WTC11 (cell line): ENCODE results near the gene RPS6KA4. TPM values are rescaled to one million over a fixed set of nuclear protein-coding genes. Genes with fewer than 3 reads are reported as not detected.

Experiments
- ATAC-seq: fragments of 200-7000 bp; cut with Tn5 transposase; 2 replicates; pipeline ENCODE4 v1.10.0; 2021; ENCODE audit warnings: mild to moderate bottlenecking, moderate library complexity
- CTCF ChIA-PET: fragments of 300-600 bp; sonication (Branson Sonifier 250); formaldehyde crosslinking; loops from one replicate; lab custom pipeline; 2021; ENCODE audit warnings: antibody characterized with exemption; lab: Charles Lee
- POLR2A ChIA-PET: fragments of 350-600 bp; sonication (Branson Sonifier 250); formaldehyde crosslinking; loops from one replicate; lab custom pipeline; 2021; ENCODE audit warnings: antibody characterized with exemption; lab: Charles Lee
- DNase-seq: peaks from one replicate; pipeline ENCODE4 v3.0.0; 2021; ENCODE audit warnings: low spot score
- H3K27ac Mint-ChIP-seq: 2 replicates; pipeline ENCODE4 v1.8.0; 2021; ENCODE audit warnings: mixed read lengths
- H3K27me3 Mint-ChIP-seq: 2 replicates; pipeline ENCODE4 v1.8.0; 2021; ENCODE audit warnings: low read depth, mild to moderate bottlenecking, moderate library complexity, mixed read lengths
- H3K36me3 Mint-ChIP-seq: 2 replicates; pipeline ENCODE4 v1.8.0; 2021; ENCODE audit warnings: mixed read lengths
- H3K4me1 Mint-ChIP-seq: 2 replicates; pipeline ENCODE4 v1.8.0; 2022; ENCODE audit warnings: mixed read lengths
- H3K4me3 Mint-ChIP-seq: 2 replicates; pipeline ENCODE4 v1.8.0; 2021; ENCODE audit warnings: mild to moderate bottlenecking, moderate library complexity, mixed read lengths
- H3K9me3 Mint-ChIP-seq: 2 replicates; pipeline ENCODE4 v1.8.0; 2021; ENCODE audit warnings: mixed read lengths
- ELF4 ChIP-seq: sonication (generic); formaldehyde crosslinking; IDR thresholded peaks from 2 replicates; pipeline ENCODE4 v1.8.1; 2022; ENCODE audit warnings: low read depth, mild to moderate bottlenecking, moderate library complexity, missing genetic modification reagents
- GTF2I ChIP-seq: fragments of 250-450 bp; sonication (Bioruptor Pico); conservative IDR thresholded peaks from 2 replicates; pipeline ENCODE4 v1.4.0; 2021; ENCODE audit warnings: mild to moderate bottlenecking
- JAZF1 ChIP-seq: fragments of 250-450 bp; sonication (Bioruptor Pico); IDR thresholded peaks from 2 replicates; pipeline ENCODE4 v1.9.0; 2021; ENCODE audit warnings: moderate library complexity, mild to moderate bottlenecking, inconsistent platforms
- MLX ChIP-seq: sonication (generic); formaldehyde crosslinking; IDR thresholded peaks from 2 replicates; pipeline ENCODE4 v1.8.1; 2023; ENCODE audit warnings: mild to moderate bottlenecking, missing genetic modification reagents, moderate library complexity
- NFE2L1 ChIP-seq: sonication (generic); formaldehyde crosslinking; IDR thresholded peaks from 2 replicates; pipeline ENCODE4 v1.8.1; 2023; ENCODE audit warnings: missing genetic modification reagents
- OVOL2 ChIP-seq: fragments of 250-450 bp; sonication (Bioruptor Pico); IDR thresholded peaks from 2 replicates; pipeline ENCODE4 v1.9.0; 2021; ENCODE audit warnings: mild to moderate bottlenecking, borderline replicate concordance
- PRRX2 ChIP-seq: fragments of 250-450 bp; sonication (Bioruptor Pico); IDR thresholded peaks from 2 replicates; pipeline ENCODE4 v1.8.0; 2021; ENCODE audit warnings: mild to moderate bottlenecking
- RELA ChIP-seq: sonication (generic); formaldehyde crosslinking; IDR thresholded peaks from 2 replicates; pipeline ENCODE4 v1.8.1; 2022; ENCODE audit warnings: missing genetic modification reagents, mild to moderate bottlenecking, borderline replicate concordance
- RORB ChIP-seq: fragments of 250-450 bp; sonication (Bioruptor Pico); IDR thresholded peaks from 2 replicates; pipeline ENCODE4 v1.9.0; 2021; ENCODE audit warnings: mild to moderate bottlenecking
- SMAD3 ChIP-seq: sonication (generic); formaldehyde crosslinking; IDR thresholded peaks from 2 replicates; pipeline ENCODE4 v1.8.0; 2022; ENCODE audit warnings: missing genetic modification reagents, mild to moderate bottlenecking, borderline replicate concordance
- SOX15 ChIP-seq: fragments of 250-450 bp; sonication (Bioruptor Pico); IDR thresholded peaks from 2 replicates; pipeline ENCODE4 v1.9.0; 2021; ENCODE audit warnings: mild to moderate bottlenecking
- ZNF219 ChIP-seq: sonication (generic); formaldehyde crosslinking; IDR thresholded peaks from 2 replicates; pipeline ENCODE4 v1.8.0; 2023; ENCODE audit warnings: missing genetic modification reagents, mild to moderate bottlenecking, borderline replicate concordance
- ZNF396 ChIP-seq: fragments of 250-450 bp; sonication (Bioruptor Pico); IDR thresholded peaks from 2 replicates; pipeline ENCODE4 v1.8.0; 2021; ENCODE audit warnings: mild to moderate bottlenecking, moderate library complexity, borderline replicate concordance
- ZNF416 ChIP-seq: fragments of 250-450 bp; sonication (Bioruptor Pico); IDR thresholded peaks from 2 replicates; pipeline ENCODE4 v1.9.0; 2021; ENCODE audit warnings: mild to moderate bottlenecking, inconsistent platforms
- ZNF425 ChIP-seq: fragments of 250-450 bp; sonication (Bioruptor Pico); conservative IDR thresholded peaks from 2 replicates; pipeline ENCODE4 v1.9.0; 2021; ENCODE audit warnings: mild to moderate bottlenecking
- total RNA-seq: library from RNA; stranded (reverse); gene quantifications from 3 replicates; pipeline ENCODE4 v1.2.3, GENCODE V29; 2021
- TF ChIP-seq, protein P1 (sequence below): sonication (generic); formaldehyde crosslinking; IDR thresholded peaks from 2 replicates; pipeline ENCODE4 v1.8.0; 2023; ENCODE audit warnings: mild to moderate bottlenecking, missing genetic modification reagents
- TF ChIP-seq, protein P2 (sequence below): sonication (generic); formaldehyde crosslinking; IDR thresholded peaks from 2 replicates; pipeline ENCODE4 v1.8.1; 2023; ENCODE audit warnings: mild to moderate bottlenecking, missing genetic modification reagents

RPS6KA4 gene
- total RNA-seq, 1 experiment from 2014 or later: 16.8 TPM

DNA sequence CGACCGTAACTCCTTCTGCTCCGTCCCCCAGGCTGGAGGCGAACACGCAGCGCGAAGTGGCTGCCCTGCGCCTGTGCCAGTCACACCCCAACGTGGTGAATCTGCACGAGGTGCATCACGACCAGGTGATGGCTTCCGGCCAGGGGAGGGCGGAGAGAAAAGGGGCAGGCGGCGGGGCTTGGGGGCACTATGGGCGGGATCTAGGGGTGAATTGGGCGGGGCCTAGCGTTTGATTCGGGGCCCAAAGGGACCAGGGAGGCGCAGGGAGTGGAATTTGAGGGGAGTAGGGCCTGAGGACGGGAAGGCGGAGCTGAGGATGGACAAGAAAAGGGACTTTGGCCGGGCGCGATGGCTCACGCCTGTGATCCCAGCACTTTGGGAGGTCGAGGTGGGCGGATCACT lies 9.7 kb downstream of the RPS6KA4 start:
- H3K27me3 Mint-ChIP-seq: no peaks in the 10 kb centered on the region
- TF ChIP-seq RELA (no peak), ZNF425 (CRISPR knock-in tag) (no peak), ZNF416 (CRISPR knock-in tag) (no peak), OVOL2 (no peak), GTF2I (CRISPR knock-in tag) (no peak), RORB (no peak)
- TF ChIP-seq, protein P1, sequence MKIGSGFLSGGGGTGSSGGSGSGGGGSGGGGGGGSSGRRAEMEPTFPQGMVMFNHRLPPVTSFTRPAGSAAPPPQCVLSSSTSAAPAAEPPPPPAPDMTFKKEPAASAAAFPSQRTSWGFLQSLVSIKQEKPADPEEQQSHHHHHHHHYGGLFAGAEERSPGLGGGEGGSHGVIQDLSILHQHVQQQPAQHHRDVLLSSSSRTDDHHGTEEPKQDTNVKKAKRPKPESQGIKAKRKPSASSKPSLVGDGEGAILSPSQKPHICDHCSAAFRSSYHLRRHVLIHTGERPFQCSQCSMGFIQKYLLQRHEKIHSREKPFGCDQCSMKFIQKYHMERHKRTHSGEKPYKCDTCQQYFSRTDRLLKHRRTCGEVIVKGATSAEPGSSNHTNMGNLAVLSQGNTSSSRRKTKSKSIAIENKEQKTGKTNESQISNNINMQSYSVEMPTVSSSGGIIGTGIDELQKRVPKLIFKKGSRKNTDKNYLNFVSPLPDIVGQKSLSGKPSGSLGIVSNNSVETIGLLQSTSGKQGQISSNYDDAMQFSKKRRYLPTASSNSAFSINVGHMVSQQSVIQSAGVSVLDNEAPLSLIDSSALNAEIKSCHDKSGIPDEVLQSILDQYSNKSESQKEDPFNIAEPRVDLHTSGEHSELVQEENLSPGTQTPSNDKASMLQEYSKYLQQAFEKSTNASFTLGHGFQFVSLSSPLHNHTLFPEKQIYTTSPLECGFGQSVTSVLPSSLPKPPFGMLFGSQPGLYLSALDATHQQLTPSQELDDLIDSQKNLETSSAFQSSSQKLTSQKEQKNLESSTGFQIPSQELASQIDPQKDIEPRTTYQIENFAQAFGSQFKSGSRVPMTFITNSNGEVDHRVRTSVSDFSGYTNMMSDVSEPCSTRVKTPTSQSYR (CRISPR knock-in tag): no peak
- ATAC-seq (no peak), DNase-seq (no peak)
- ChIA-PET CTCF (interaction anchor here (0.7 to 12.8 kb wide), 4 partner anchors 14 to 320 kb away, joined by 3 to 140 read pairs (median 15); no protein-coding TSS in a partner anchor), POLR2A (interaction anchor here (0.6 kb wide), 1 partner anchor 8 kb away, joined by 3 read pairs; no protein-coding TSS in a partner anchor)
- no peaks in the 10 kb centered on the region for H3K9me3 Mint-ChIP-seq
- H3K36me3 Mint-ChIP-seq: peaks cover 35% of the 10 kb centered on the region
- H3K27ac Mint-ChIP-seq: no peak overlapping the region
- H3K4me1 Mint-ChIP-seq: peaks cover 9% of the 10 kb centered on the region
- no peak overlapping the region for H3K4me3 Mint-ChIP-seq

DNA sequence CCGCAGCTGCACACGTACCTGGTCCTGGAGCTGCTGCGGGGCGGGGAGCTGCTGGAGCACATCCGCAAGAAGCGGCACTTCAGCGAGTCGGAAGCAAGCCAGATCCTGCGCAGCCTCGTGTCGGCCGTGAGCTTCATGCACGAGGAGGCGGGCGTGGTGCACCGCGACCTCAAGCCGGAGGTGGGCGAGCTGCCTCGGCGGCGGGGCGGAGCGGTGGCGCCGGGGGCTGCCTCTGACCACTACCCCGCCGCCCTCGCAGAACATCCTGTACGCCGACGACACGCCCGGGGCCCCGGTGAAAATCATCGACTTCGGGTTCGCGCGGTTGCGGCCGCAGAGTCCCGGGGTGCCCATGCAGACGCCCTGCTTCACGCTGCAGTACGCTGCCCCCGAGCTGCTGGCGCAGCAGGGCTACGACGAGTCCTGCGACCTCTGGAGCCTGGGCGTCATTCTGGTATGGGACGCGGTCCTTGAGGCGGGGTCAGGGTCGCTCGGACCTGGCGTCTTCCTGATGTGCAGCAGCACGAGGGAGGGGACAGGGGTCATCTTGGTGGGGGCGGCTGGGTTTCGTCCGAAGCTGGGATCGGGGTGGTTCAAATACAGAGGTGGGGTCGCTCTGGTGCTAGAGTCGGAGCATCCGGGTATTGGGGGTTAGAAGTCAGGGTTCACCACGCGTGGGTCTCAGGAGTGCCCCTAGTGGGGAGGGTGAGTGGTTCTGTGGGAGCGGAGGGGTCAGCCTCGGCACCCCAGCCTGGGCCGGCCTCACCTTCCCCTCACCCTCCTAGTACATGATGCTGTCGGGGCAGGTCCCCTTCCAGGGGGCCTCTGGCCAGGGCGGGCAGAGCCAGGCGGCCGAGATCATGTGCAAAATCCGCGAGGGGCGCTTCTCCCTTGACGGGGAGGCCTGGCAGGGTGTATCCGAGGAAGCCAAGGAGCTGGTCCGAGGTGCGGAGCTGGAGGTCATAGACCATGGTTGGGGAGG lies 10.8 kb downstream of the RPS6KA4 start:
- no peaks in the 10 kb centered on the region for H3K27me3 Mint-ChIP-seq
- DNase-seq (no peak), ATAC-seq (peak; percentile 50)
- H3K9me3 Mint-ChIP-seq: no peaks in the 10 kb centered on the region
- POLR2A ChIA-PET: no interaction called here
- peaks cover 29% of the 10 kb centered on the region for H3K36me3 Mint-ChIP-seq
- peaks cover 11% of the 10 kb centered on the region for H3K4me1 Mint-ChIP-seq
- no peak overlapping the region for H3K4me3 Mint-ChIP-seq
- CTCF ChIA-PET: interaction anchor here (0.7 to 12.8 kb wide), 12 partner anchors 9 to 347 kb away, joined by 3 to 140 read pairs (median 4); partner anchors contain the start of genes PRDX5 and TRMT112
- TF ChIP-seq PRRX2 (CRISPR knock-in tag) (no peak), JAZF1 (no peak), ELF4 (CRISPR knock-in tag) (no peak), NFE2L1 (CRISPR knock-in tag) (no peak), SMAD3 (no peak), ZNF219 (CRISPR knock-in tag) (no peak), SOX15 (CRISPR knock-in tag) (no peak), ZNF396 (no peak), MLX (CRISPR knock-in tag) (no peak)
- TF ChIP-seq, protein P2, sequence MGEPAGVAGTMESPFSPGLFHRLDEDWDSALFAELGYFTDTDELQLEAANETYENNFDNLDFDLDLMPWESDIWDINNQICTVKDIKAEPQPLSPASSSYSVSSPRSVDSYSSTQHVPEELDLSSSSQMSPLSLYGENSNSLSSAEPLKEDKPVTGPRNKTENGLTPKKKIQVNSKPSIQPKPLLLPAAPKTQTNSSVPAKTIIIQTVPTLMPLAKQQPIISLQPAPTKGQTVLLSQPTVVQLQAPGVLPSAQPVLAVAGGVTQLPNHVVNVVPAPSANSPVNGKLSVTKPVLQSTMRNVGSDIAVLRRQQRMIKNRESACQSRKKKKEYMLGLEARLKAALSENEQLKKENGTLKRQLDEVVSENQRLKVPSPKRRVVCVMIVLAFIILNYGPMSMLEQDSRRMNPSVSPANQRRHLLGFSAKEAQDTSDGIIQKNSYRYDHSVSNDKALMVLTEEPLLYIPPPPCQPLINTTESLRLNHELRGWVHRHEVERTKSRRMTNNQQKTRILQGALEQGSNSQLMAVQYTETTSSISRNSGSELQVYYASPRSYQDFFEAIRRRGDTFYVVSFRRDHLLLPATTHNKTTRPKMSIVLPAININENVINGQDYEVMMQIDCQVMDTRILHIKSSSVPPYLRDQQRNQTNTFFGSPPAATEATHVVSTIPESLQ (CRISPR knock-in tag): no peak
- no peak overlapping the region for H3K27ac Mint-ChIP-seq
